CD14-positive monocyte (primary cell): ENCODE data around the gene CCNG2. TPM values are rescaled to one million over a fixed set of nuclear protein-coding genes. Genes with fewer than 3 reads are reported as not detected.

Experiments used
- DNase-seq, 3 donors: peaks; one replicate each; pipeline ENCODE4 v3.0.0-alpha.2; 2011 to 2022
- H2AFZ ChIP-seq: 2 replicates; pipeline ENCODE4 v1.6.0; 2012; ENCODE audit warnings: mild to moderate bottlenecking, low read depth, low read length, inconsistent platforms; ENCODE audit not compliant: insufficient read depth, poor library complexity, severe bottlenecking
- H3K27ac ChIP-seq, 2 donors: 1 replicate in 1 of 2; 2 replicates in 1 of 2; pipeline ENCODE4 v1.5.1; 2012 to 2013; ENCODE audit warnings: low read length in 2 of 2, control low read depth in 1 of 2, inconsistent platforms in 1 of 2, low read depth in 1 of 2, mild to moderate bottlenecking in 1 of 2
- H3K27me3 ChIP-seq, 2 donors: one replicate each; pipeline versions ENCODE4 v1.6.0 to v1.6.1; 2011 to 2013; ENCODE audit warnings: low read length in 2 of 2; ENCODE audit not compliant: control insufficient read depth in 2 of 2, insufficient read depth in 2 of 2
- H3K36me3 ChIP-seq, 2 donors: replicated peaks in 1 of 2; 1 replicate in 1 of 2; 2 replicates in 1 of 2; pipeline versions ENCODE4 v1.5.1 to v1.6.1; 2012 to 2013; ENCODE audit warnings: low read length in 2 of 2, control low read depth in 1 of 2, inconsistent platforms in 1 of 2, mild to moderate bottlenecking in 1 of 2; ENCODE audit not compliant: insufficient read depth in 2 of 2, control insufficient read depth in 1 of 2
- H3K4me1 ChIP-seq, 2 donors: 1 replicate in 1 of 2; 2 replicates in 1 of 2; pipeline versions ENCODE4 v1.5.1 to v1.6.1; 2012 to 2013; ENCODE audit warnings: low read length in 2 of 2, control low read depth in 1 of 2, inconsistent platforms in 1 of 2, mild to moderate bottlenecking in 1 of 2, moderate library complexity in 1 of 2; ENCODE audit not compliant: insufficient read depth in 2 of 2, control insufficient read depth in 1 of 2
- H3K4me2 ChIP-seq: replicated peaks from 2 replicates; pipeline ENCODE3; 2012; ENCODE audit warnings: low read length, moderate library complexity, mild to moderate bottlenecking; ENCODE audit not compliant: poor library complexity, severe bottlenecking; ENCODE audit errors: extremely low read depth
- H3K4me3 ChIP-seq, 3 experiments: fragments of 200-600 bp in 1 of 3; sonication (generic) in 1 of 3; replicated peaks in 1 of 3; 1 replicate in 2 of 3; 2 replicates in 1 of 3; pipeline ENCODE4 v1.5.1; 2011 to 2013; ENCODE audit warnings: low read length in 3 of 3, mild to moderate bottlenecking in 3 of 3, control low read depth in 2 of 3, low read depth in 2 of 3, inconsistent platforms in 1 of 3, moderate library complexity in 1 of 3
- H3K79me2 ChIP-seq: 2 replicates; pipeline ENCODE4 v1.6.0; 2012; ENCODE audit warnings: mild to moderate bottlenecking, control low read depth, inconsistent platforms, low read length, moderate library complexity; ENCODE audit not compliant: insufficient read depth
- H3K9ac ChIP-seq: 2 replicates; pipeline ENCODE4 v1.6.0; 2017; ENCODE audit warnings: low read length, mild to moderate bottlenecking; ENCODE audit not compliant: insufficient read depth, poor library complexity, severe bottlenecking
- H3K9me3 ChIP-seq, 2 donors: replicated peaks in 1 of 2; 1 replicate in 1 of 2; 2 replicates in 1 of 2; pipeline versions ENCODE4 v1.5.1 to v1.6.1; 2012 to 2013; ENCODE audit warnings: low read length in 2 of 2, control low read depth in 1 of 2; ENCODE audit not compliant: control insufficient read depth in 1 of 2, insufficient read depth in 1 of 2
- H4K20me1 ChIP-seq: 2 replicates; pipeline ENCODE4 v1.6.0; 2012; ENCODE audit warnings: mild to moderate bottlenecking, low read length, control low read depth, moderate library complexity; ENCODE audit not compliant: insufficient read depth
- H3K27ac Mint-ChIP-seq, 7 donors: one replicate each; pipeline ENCODE4 v1.8.0; 2020; ENCODE audit warnings: mild to moderate bottlenecking in 7 of 7, mixed read lengths in 7 of 7, moderate library complexity in 6 of 7, inconsistent platforms in 2 of 7
- H3K27me3 Mint-ChIP-seq, 3 donors: one replicate each; pipeline ENCODE4 v1.8.0; 2021 to 2022; ENCODE audit warnings: low read depth in 3 of 3, mild to moderate bottlenecking in 3 of 3, mixed read lengths in 3 of 3, moderate library complexity in 3 of 3, inconsistent platforms in 1 of 3
- H3K36me3 Mint-ChIP-seq, 2 donors: one replicate each; pipeline ENCODE4 v1.8.0; 2020; ENCODE audit warnings: mixed read lengths in 2 of 2, inconsistent platforms in 1 of 2, mild to moderate bottlenecking in 1 of 2
- H3K4me1 Mint-ChIP-seq: one replicate; pipeline ENCODE4 v1.8.0; 2020; ENCODE audit warnings: mild to moderate bottlenecking, mixed read lengths
- H3K4me3 Mint-ChIP-seq, 2 donors: one replicate each; pipeline ENCODE4 v1.8.0; 2020; ENCODE audit warnings: mild to moderate bottlenecking in 2 of 2, mixed read lengths in 2 of 2, moderate library complexity in 1 of 2
- H3K9me3 Mint-ChIP-seq, 7 donors: one replicate each; pipeline ENCODE4 v1.8.0; 2020 to 2022; ENCODE audit warnings: mixed read lengths in 7 of 7, mild to moderate bottlenecking in 6 of 7, moderate library complexity in 6 of 7, inconsistent platforms in 2 of 7
- CTCF ChIP-seq: fragments of 200-600 bp; IDR thresholded peaks from one replicate; pipeline ENCODE4 v1.8.0; 2022; ENCODE audit warnings: antibody characterized with exemption, mild to moderate bottlenecking
- WGBS: methylation state at CpG from one replicate; pipeline ENCODE4 v1.1.5; 2013; ENCODE audit warnings: missing lambda C conversion rate; ENCODE audit not compliant: insufficient coverage; 5-methylcytosine and 5-hydroxymethylcytosine counted together
- intact Hi-C, 2 donors: fragments of 100-400 bp; cut with micrococcal nuclease; formaldehyde crosslinking; loops; one replicate each; pipeline versions ENCODE4 v1.15.0 to v1.15.1; 2023
- polyA plus RNA-seq, 3 donors: library from polyadenylated mRNA; depleted of rRNA in 1 of 3; unstranded in 2 of 3; stranded (reverse) in 1 of 3; fragments of 300-500 nt in 2 of 3; fragments of >200 nt in 1 of 3; fragmentation: Illumina TruSeq in 2 of 3; gene quantifications; 1 replicate in 2 of 3; 2 replicates in 1 of 3; pipeline ENCODE4 v1.2.3, GENCODE V29; 2012 to 2021

Gene CCNG2
- polyA plus RNA-seq, 3 donors: 17.6 to 26.4 (median 23.3) TPM

GRCh38 chr4:77209012-77209411, 52.0 kb downstream of the CCNG2 start:
- H3K4me2 ChIP-seq: no peak overlapping the region
- no CpG with 5 or more reads among the region's 1 CpG for WGBS
- no peak for TF ChIP-seq CTCF
- no peak overlapping the region for H3K9ac ChIP-seq
- Mint-ChIP-seq H3K27ac (no peak overlapping the region), H3K4me3 (no peak overlapping the region), H3K9me3 (no peaks in the 10 kb centered on the region), H3K4me1 (no peaks in the 10 kb centered on the region), H3K36me3 (no peaks in the 10 kb centered on the region), H3K27me3 (peaks cover 0 to 2% (median 0%) of the 10 kb centered on the region in 3 donors)
- no peaks in the 10 kb centered on the region for H3K4me1 ChIP-seq
- intact Hi-C loops: no loop called here
- H3K36me3 ChIP-seq: no peaks in the 10 kb centered on the region
- H2AFZ ChIP-seq: no peak overlapping the region
- no peak for DNase-seq
- H3K4me3 ChIP-seq: no peak overlapping the region
- no peaks in the 10 kb centered on the region for H3K27me3 ChIP-seq
- no peak overlapping the region for H3K27ac ChIP-seq
- H3K9me3 ChIP-seq: no peaks in the 10 kb centered on the region
- H3K79me2 ChIP-seq: no peaks in the 10 kb centered on the region
- H4K20me1 ChIP-seq: no peaks in the 10 kb centered on the region

- Histone ChIP-seq H3K27me3 (no peaks in the 10 kb centered on the region), H3K27ac (no peak overlapping the region), H4K20me1 (no peaks in the 10 kb centered on the region), H3K4me1 (no peaks in the 10 kb centered on the region), H3K9me3 (no peaks in the 10 kb centered on the region), H3K79me2 (no peaks in the 10 kb centered on the region), H3K36me3 (no peaks in the 10 kb centered on the region), H3K4me2 (no peak overlapping the region), H3K4me3 (no peak overlapping the region), H2AFZ (no peak overlapping the region), H3K9ac (no peak overlapping the region)
- Mint-ChIP-seq H3K4me3 (no peak overlapping the region), H3K27ac (no peak overlapping the region), H3K9me3 (peaks cover 0 to 2% (median 0%) of the 10 kb centered on the region in 7 donors), H3K4me1 (no peaks in the 10 kb centered on the region), H3K27me3 (peaks cover 0 to 2% (median 0%) of the 10 kb centered on the region in 3 donors), H3K36me3 (no peaks in the 10 kb centered on the region)
- no peak for DNase-seq
- intact Hi-C loops: no loop called here
- 83% methylated on average over 2 of the region's 5 CpGs for WGBS
- TF ChIP-seq CTCF: no peak
Observed at GRCh38 chr4:77209936-77210335, 52.9 kb downstream of the CCNG2 start.
